Islet of Langerhans (tissue), 1 donor: ENCODE data around the gene CIB4.

Source experiments
- FAIRE-seq: peaks from one replicate; lab custom pipeline; 2011; peaks lifted over from hg19 to GRCh38; lab: Jason Lieb, UNC

CIB4 gene

DNA sequence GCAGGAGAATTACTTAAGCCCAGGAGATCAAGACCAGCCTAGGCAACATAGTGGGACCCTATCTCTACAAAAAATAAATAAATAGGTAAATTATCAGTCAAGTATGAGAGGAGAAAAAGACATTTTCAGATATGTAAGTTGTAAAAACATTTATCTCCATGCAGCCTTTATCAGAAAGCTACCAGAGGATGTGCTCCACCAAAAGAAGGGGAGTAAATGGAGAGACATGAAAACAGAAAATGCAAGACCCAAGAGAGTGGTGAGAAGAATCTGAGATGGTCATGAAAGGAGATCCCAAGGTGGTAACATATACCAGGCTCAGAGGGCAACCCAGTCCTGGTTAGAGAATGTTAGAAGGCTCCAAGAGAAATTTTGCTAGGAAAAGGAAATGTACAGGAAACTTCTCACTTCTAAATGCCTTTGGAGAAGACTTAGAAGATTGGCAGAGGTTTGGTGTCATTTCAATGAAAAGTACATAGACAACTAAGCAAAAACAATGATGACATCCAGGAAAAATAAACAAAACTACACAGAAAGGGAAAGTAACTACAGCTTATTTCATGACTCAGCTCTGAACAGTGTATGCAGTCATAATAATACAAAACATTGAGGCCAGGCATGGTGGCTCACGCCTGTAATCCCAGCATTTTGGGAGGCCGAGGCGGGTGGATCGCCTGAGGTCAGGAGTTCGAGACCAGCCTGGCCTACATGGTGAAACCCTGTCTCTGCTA lies 19.5 kb downstream of the CIB4 start:
- no peak for FAIRE-seq

DNA sequence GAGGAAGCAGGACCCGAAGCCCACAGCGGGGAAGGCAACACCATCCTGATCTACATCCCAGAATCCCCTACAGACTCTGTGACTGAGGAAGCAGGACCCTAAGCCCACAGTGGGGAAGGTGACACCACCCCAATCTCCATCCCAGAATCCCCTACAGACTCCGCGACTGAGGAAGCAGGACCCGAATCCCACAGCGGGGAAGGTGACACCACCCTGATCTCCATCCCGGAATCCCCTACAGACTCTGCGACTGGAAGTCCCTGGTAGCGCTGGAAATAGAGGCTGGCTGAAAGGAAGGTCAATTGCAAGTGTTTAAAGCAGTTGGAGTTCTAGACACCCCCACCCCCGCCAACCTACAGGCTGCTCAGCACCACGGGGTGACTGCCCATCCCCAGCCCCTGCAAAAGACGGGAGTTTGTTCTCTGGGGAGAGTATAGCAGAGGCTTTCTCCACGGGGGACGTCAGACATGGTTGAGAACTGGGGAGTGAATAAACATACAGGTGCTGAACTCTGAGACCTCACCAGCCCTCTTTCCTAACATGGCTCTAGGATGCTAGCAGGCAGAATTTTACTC lies 21.0 kb downstream of the CIB4 start:
- no peak for FAIRE-seq

DNA sequence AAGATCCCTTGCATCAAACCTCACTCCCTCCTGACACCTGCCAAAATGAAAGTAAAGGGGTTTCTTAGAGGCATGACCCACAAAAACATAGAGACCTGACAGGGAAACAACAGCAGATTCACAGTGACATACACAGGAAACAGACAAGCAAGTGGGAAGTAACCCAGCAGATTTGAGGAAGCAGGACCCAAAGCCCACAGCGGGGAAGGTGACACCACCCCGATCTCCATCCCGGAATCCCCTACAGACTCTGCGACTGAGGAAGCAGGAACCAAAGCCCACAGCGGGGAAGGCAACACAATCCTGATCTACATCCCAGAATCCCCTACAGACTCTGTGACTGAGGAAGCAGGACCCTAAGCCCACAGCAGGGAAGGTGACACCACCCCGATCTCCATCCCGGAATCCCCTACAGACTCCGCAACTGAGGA lies 21.6 kb downstream of the CIB4 start:
- no peak for FAIRE-seq

DNA sequence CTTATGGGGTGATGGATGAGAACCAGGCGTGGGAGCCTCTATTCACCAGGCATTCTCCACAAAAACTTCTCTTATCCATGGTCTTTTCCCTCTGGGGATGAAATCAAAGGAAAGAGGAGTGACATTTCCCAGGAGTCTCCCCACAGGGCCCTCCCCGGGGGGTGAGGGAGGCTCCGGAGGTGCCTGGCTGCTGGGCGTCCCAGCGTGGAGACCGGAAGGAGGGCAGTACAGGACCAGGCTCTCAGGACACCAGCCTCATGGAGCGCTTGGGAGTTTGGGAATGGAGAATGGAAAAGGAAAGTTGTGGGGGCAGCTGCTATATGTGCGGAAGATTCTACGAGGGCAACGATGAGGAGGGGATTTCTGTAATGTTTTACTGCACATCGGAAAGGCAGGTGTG lies 22.1 kb downstream of the CIB4 start:
- FAIRE-seq: no peak

DNA sequence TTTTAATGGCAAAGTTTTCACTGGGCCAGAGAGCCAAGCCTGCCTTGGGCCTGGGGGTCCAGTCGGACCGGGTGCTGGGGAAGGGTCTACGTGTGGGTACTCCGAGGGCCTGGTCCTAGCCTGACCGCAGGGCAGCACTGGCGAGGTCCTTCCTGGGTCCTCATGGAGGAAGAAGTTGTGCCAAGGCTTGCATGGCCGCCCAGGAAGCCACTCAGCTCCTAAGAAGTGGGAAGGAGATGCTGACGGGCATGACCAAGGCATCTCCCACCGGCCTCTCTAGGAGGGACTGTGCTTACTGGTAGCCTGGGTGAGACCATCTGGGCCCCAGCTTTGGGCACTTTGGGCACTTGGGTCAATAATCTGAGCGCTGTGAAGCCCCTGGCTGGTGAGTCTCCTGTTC lies 22.6 kb downstream of the CIB4 start:
- FAIRE-seq: no peak

DNA sequence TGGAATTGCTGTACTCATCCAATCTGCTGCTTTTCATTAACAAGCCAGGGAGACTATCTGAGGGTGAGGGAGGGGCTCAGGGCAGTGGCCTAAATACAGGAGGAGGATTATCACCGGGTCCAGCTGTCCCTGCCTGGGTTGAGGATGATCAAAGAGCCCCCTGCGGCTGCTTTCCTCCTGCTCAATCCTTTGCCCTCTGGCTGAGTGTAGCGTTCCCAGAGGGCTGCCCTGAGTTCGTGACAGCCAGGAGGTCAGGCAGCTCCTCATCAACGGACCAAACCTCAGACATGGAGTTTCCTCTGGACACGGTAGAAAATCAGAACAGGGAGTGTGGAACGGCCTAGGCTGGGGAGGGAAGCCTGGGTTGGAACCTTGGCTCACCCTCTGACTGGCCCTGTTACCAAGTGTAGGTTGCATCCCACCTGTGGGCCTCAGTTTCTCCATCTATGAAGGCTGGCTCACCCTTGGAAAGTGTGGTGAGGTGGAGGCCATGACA lies 23.5 kb downstream of the CIB4 start:
- FAIRE-seq: no peak

DNA sequence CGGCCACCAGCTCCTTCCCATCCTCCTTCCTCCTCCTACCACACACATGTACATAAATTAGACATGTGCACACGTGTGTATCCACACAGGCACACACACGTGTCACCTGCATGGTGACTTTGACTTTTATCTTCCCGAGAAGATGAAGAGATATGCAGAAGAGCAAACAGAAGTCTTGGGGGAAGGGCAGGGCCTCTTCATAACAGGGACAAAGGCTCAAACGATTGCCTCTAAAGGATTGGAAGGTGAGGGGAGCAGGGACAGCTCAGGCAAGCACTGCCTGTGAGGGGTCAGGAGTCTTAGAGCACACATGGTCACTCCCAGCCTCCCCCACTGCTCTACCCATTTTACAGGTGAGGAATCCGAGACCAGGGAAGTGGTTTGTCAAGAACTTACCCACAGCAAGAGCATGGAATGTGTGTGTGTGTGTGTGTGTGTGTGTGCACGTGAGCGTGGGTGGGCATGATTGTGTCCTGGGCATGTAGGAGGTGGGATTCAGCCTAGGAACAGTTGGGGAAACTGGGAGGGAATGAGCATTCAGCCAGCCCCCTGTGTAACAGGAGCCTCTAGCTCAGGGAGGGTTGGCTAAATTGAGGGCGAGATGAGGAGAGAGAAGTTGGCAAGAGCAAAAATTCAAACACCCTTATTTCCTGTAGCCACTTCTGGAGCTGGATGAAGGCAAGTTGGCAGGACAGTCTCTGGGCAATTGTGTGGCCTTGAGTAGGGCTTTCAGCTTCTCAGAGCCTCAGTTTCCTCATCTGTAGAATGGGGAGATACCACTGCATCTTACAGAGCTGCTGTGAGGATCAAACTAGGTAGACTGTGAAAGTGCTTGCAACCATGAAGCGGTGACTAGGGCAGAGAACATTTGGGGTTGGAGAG lies 24.2 kb downstream of the CIB4 start:
- FAIRE-seq: no peak

DNA sequence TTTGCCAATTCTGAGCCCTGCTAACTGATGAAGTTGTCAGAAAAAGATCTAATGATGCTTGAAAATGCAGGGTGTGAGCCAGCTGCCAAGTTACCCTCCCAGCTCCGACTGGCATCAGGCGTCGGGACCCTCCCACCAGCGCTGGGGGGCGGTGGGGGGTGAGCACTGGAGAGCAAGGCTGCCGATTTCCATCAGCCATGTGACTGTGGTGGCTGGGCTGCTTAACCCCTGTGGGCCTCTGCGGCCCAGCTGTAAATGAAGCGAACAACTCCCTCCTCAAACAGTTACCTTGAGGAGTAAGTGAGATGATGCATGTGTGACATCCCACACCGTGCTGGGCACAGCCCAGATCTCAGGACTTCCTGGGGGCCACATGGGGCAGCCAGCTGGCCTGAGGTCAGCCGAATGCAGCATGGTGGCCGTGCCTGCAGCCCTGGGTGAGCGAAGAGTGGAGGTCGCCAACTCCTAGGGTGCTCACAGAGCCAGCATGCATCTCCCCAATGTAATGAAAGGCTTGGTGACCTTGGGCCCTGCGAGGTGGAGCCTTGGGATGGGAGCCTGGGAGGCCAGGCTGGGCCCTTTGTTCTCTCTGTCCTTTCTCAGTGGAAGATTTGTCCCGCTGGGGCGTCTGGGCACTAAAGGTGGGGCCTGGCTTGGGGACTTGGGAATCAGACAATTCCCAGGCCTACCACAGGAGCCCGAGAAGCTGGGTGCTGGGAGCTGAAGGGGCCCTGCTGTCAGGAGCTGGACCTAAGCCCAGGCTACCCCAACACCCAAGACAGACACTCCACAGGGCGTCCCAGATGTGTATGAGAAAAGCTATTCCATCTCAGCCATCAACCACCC lies 25.1 kb downstream of the CIB4 start:
- no peak for FAIRE-seq

DNA sequence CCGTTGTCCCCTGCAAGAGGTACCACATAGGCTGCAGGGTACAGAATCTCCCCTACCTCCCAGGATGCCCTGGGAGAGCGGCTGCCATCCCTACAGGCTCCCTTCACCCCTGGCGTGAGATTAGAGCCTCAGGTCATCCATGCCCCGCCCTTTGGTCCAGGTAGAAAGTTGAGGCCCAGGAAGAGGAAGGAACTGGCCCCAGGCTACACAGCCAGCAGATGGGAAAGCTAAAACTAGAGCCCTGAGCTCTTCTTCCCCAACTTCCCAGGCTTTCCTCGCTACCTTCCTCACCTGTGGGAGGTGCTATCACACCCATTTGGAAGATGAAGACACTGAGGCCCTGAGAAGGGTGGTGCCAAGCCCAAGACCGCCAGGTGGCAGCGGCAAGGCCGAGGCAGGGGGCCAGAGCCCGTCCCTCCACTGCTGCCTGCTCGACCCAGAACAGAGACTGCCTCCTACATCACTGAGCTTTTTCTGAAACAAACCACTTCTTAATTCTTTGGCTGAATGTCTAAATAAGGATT lies 25.8 kb downstream of the CIB4 start:
- FAIRE-seq: no peak

DNA sequence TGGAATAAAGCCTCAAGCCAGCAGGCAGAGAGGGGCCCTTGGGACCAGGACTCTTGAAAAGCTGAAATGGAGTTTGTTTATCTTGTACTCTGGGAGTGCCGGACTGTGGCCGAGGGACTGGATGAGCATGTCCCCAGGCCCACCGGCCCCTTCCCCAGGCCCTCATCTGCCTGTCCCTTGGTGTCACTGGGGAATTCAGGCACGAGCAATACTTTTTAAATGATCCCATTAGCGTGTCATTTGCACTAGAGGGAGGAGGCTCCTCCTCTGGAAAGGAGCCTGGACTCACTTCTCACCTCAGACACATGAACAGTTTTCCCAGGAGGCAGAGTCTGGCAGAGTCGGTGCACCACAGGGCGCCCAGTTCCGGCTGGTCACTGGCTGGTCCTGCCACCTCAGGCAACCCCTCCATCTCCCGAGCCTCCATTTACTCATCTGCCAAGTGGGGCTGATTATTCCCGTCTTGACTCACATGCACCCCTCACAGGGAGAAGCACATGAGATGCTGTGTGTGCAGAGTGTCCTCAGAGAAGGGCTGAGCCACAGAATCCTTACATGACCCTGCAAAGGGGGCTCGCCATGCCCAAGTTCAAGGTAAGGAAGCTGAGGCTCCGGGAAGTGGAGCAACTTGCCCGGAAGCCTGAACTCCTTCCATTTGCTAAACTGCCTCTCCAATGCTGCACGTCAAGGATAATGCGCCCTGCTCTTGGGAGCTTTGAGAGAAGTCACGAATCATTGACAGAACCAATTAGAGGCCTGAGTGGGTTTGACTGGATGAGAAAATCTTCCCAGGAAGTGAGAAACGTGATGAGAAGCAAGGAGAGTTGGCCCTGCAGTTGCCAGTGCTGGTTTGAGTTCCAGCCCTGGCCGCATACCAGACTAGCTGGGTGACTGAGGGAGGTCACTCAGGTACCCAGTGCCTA lies 26.7 kb downstream of the CIB4 start:
- FAIRE-seq: no peak

DNA sequence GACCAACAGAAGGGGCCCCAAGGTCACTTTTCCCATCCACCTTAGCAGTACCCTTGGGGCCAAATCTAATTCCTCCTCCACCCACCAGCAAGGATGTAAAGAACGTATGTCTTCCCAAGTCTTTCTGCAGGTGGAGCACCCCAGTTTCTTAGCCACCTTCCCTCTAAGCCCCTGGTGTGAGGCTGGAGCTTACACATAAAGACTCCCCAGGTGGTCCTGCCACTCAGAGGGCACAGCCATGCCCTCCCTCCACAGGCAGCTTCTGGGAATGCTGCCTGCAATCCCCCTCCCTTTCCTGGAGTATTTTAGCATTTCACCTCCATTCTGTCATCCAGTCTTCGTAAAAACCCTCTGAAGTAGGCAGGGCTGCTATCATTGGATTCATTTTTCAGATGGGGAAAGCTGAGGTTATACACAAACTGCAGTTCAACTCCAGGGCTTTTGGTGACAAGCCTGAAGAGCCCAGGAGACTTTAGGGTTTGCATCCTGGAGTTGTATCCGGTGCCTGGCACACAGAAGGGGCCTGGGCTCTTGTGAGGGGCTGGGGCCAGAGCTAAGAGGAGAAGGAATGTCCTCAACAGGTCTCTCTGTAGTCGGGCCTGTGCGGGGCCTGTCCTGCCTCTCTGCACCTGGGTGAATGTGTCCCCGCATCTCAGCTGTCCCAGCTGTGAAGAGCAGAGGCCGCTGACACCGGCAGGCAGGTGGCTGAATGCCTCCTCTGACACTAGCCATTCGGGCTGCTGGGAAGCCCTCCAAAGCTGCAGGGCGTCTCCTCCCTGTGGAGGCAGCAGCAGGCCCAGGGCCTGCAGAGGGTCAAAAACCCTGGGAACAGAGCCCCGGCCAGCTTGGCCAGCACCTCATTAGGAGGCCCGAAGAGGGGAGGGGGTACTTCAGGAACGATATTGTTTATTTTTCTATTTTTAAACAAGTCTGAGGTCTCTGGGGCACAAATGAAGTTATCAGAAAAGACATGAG lies 27.6 kb downstream of the CIB4 start:
- FAIRE-seq: no peak

DNA sequence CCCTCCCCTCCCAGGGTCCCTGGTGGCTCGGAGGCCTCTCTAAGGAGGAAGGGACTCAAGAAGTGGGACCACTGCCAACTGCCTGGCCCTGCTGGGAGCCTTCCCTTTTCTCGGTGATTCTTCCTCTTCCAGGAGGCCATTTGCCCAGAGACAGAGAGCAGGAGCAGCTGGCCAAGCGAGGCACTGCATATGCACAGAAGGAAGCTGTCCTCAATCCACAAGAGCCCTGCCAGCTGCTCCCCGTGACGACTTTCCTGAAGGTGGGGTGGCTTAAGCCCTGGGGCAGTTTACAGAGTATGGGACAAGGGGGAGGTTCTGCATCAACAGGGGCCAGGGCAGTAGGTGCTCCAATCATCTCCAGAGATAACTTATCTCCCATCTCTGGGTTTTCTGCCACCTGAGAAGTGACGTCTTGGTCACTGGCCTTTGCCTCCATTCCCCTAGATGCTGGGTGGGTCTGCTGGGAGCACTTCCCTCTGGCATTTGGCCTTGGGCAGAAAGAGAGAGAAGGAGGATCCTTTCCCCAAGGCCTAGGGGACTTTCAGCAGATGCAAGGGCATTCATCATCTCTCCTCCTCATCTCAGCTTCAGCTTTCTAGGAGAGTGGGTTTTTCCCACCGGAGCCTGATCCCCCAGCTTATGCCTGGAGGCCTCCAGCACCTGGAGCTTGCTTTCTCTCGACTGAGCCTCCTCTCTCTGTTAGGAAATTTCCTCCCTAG lies 28.5 kb downstream of the CIB4 start:
- FAIRE-seq: no peak

DNA sequence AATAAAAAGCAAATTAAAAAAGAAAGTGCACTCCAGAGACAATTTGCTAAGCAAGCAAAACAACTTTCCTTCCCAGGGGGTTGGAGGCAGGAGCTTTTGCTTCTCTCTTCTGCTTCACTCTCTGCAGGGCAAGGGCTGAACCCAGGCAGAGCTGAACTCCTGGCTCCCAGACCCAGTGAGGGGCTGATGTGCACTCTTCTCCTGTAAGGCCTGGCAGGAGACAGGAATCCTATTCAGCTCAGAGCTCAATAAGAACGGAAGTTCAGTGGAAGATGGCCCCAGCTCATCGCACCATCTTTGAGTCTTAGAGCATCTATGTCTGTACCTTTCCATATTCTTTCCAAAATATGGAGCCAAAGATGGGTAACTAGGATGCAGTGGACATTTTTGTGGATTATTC lies 29.1 kb downstream of the CIB4 start:
- no peak for FAIRE-seq

DNA sequence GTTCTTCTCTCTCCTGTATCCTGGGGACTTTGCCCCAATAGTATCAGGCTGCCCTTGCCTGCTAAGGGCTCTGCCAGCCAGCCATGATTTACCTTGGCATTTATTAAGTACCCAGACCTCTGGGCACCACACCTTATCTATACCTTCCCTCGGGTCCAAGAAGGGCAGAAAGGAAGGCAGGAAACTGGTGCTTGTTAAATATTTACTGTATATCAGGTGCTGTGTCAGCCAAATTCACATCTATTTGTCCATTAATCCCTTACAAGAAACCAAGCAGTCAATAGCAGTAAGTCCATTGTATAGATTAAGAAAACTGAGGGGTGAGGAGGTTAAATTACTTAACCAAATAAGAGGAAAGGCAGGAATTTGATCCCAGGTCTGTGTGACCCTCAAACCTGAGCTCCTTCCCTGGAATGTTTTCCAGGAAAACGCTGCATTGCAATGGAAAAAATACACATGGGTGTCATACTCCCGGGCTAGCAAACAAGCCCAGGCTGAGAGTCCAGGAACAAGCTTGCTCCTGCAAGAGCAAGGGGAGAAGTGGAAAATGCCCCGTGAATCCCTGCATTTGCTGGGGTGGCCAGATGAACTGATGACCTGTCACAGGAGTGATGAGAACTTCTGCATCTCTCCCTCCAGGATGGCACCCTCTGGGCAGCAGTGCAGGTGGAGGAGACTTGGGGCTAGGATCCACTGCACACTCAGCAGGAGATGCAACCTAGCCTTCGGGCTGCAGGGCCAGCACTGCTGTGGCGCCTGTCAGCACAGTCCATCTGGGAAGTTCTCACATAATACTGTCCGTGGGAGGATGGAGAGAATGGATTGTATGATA lies 30.4 kb downstream of the CIB4 start:
- FAIRE-seq: no peak

DNA sequence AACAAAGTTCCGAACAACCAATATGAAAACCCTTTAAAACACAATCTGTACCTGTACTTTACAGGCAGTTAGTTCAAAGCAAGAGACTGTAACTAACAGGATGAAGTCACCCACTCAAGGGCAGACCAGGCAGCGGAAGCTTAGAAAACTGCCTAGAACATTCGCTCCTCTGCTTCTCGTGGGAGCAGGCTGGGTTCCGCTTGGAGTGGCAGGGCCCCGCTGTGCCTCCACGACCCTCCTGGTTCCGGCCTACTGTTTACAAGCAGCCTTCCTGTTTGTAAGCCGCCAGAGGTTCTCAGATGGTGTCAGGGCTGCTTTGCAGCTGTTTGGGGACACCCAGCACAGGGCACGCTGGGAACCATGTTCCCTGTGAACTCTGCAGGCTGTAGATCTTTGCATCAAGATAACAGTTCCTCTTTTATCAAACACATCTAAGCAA lies 31.3 kb downstream of the CIB4 start:
- peak; percentile 92 for FAIRE-seq

DNA sequence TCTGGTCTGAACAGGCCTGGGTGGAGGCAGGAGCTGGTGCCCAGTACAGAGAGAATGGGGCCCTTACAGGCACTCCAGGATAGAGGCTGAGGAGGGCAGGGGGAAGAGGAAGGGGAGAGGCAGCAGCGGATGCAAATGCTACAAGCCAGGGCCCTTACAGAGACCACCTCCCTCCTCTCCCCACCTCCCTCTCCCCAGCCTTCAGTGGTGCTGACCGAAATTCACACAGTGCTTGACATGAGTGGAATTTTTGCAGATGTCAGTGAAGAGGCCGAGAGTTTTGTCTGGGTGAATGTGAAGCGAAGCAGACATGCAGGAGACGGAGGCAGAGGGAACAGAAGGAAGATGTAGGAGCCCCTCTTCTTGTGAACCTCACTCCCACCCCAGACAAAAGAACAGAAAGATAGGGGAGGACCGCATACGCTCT lies 31.9 kb downstream of the CIB4 start:
- no peak for FAIRE-seq

DNA sequence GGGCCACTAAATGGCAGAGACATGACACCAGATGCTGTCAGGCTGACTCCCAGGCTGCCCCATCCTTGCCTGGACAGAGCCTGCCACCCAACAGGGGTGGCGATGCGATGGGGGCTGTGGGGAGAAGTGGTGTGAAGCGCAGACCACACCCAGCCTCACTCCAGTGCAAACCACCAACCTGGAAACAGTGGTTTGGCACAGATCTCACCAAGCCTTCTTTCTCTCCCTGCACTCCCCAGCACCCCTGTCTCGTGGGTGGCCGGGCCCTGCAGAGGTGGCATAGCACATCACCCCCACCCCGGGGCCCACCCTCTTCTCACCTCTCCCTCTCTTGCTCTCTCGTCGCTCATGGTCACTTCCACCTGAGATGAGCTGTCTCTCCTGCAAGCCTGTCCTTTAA lies 32.6 kb downstream of the CIB4 start:
- no peak for FAIRE-seq

DNA sequence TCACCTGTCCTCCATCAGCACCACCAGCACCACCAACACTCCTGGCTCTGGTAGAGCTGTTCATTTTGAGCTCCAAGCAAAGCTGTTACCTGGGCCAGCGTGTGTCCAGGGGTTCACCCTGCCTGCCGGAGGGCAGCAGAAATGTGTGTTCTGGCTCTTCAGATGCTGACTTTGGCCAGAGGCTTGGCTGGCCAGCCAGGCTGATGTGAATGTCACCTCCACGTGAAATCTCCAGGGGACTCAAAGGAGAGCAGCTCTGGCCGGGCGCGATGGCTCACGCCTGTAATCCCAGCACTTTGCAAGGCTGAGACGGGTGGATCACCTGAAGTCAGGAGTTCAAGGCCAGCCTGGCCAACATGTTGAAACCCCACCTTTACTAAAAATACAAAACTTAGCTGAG lies 33.5 kb downstream of the CIB4 start:
- no peak for FAIRE-seq
